Measurements from ENCODE around the gene IRX2. TPM values are rescaled to one million over a fixed set of nuclear protein-coding genes. Genes with fewer than 3 reads are reported as not detected.

IRX2 gene
- total RNA-seq, 4 donors from 2014 or later = 2.4 TPM; not detected in 3

- in situ Hi-C loops (cut with MboI; ENCODE audit: low sequenced_read_pairs in 4 of 4) (no loop called here), intact Hi-C loops (cut with DNase I; ENCODE audit: low total_unique reads) (no loop called here)
- Histone ChIP-seq H3K9me3 (no peaks in the 10 kb centered on the region), H3K27ac (no peak overlapping the region), H3K4me3 (peak overlapping the region in 1 of 4 donors; percentile 49), H3K36me3 (no peaks in the 10 kb centered on the region), H3K27me3 (peaks cover 63 to 82% (median 81%) of the 10 kb centered on the region in 3 donors), H3K4me1 (peaks cover 0 to 6% of the 10 kb centered on the region in 2 donors)
- no peak for DNase-seq
- ATAC-seq = no peak
- TF ChIP-seq POLR2A (IDR thresholded peaks at IDR 0.05) = no peak
- no peak for TF ChIP-seq CTCF (IDR thresholded peaks at IDR 0.05 in 4 of 5, conservative IDR thresholded peaks at IDR 0.05 in 1 of 5)
Measured at GRCh38 chr5:2754581-2755075, 3.2 kb upstream of the IRX2 start.

- H3K4me3 ChIP-seq = no peak overlapping the region
- intact Hi-C loops (cut with DNase I; ENCODE audit: low total_unique reads) (no loop called here), in situ Hi-C loops (cut with MboI; ENCODE audit: low sequenced_read_pairs in 4 of 4) (no loop called here)
- H3K4me1 ChIP-seq = peaks cover 0 to 6% of the 10 kb centered on the region in 2 donors
- no peak for ATAC-seq
- no peaks in the 10 kb centered on the region for H3K36me3 ChIP-seq
- TF ChIP-seq CTCF (IDR thresholded peaks at IDR 0.05 in 4 of 5, conservative IDR thresholded peaks at IDR 0.05 in 1 of 5) (no peak), POLR2A (IDR thresholded peaks at IDR 0.05) (no peak)
- DNase-seq = no peak
- H3K27ac ChIP-seq = no peak overlapping the region
- H3K27me3 ChIP-seq = peaks cover 72 to 85% (median 83%) of the 10 kb centered on the region in 3 donors
- H3K9me3 ChIP-seq = no peaks in the 10 kb centered on the region
Measured at GRCh38 chr5:2753452-2754420, 2.3 kb upstream of the IRX2 start.

- peak overlapping the region in 1 of 4 donors; percentile 36 for H3K4me3 ChIP-seq
- peaks cover 0 to 6% of the 10 kb centered on the region in 2 donors for H3K4me1 ChIP-seq
- no peaks in the 10 kb centered on the region for H3K36me3 ChIP-seq
- ATAC-seq = no peak
- intact Hi-C loops (cut with DNase I; ENCODE audit: low total_unique reads) = no loop called here
- TF ChIP-seq CTCF (IDR thresholded peaks at IDR 0.05 in 4 of 5, conservative IDR thresholded peaks at IDR 0.05 in 1 of 5) (no peak), POLR2A (IDR thresholded peaks at IDR 0.05) (no peak)
- no peaks in the 10 kb centered on the region for H3K9me3 ChIP-seq
- in situ Hi-C loops (cut with MboI; ENCODE audit: low sequenced_read_pairs in 4 of 4) = no loop called here
- peaks cover 70 to 84% (median 83%) of the 10 kb centered on the region in 3 donors for H3K27me3 ChIP-seq
- no peak for DNase-seq
- H3K27ac ChIP-seq = no peak overlapping the region
Measured at GRCh38 chr5:2752821-2753439, 1.5 kb upstream of the IRX2 start.

GRCh38 chr5:2752059-2752820 is 763 bp upstream of the IRX2 start:
- H3K36me3 ChIP-seq = no peaks in the 10 kb centered on the region
- peaks cover 0 to 6% of the 10 kb centered on the region in 2 donors for H3K4me1 ChIP-seq
- no peaks in the 10 kb centered on the region for H3K9me3 ChIP-seq
- peak overlapping the region; percentile 22 to 40 (median 30) for H3K4me3 ChIP-seq
- no peak for TF ChIP-seq POLR2A (IDR thresholded peaks at IDR 0.05)
- no peak for TF ChIP-seq CTCF (IDR thresholded peaks at IDR 0.05 in 4 of 5, conservative IDR thresholded peaks at IDR 0.05 in 1 of 5)
- in situ Hi-C loops (cut with MboI; ENCODE audit: low sequenced_read_pairs in 4 of 4) = no loop called here
- DNase-seq (no peak), ATAC-seq (no peak)
- intact Hi-C loops (cut with DNase I; ENCODE audit: low total_unique reads) = no loop called here
- peak overlapping the region in 1 of 4 donors; percentile 27 for H3K27ac ChIP-seq
- H3K27me3 ChIP-seq = peaks cover 70 to 84% (median 83%) of the 10 kb centered on the region in 3 donors
